GM19193 (cell line): ENCODE data around the gene NRG3.

Source experiments
- POLR2A ChIP-seq: IDR thresholded peaks from 4 replicates; pipeline ENCODE4 v1.6.1; 2011; ENCODE audit not compliant: insufficient read depth, insufficient read length; ENCODE audit errors: extremely low read depth

Gene NRG3

GRCh38 chr10:81969136-81969535 is 94.1 kb downstream of the NRG3 start:
- TF ChIP-seq POLR2A, result no peak

DNA sequence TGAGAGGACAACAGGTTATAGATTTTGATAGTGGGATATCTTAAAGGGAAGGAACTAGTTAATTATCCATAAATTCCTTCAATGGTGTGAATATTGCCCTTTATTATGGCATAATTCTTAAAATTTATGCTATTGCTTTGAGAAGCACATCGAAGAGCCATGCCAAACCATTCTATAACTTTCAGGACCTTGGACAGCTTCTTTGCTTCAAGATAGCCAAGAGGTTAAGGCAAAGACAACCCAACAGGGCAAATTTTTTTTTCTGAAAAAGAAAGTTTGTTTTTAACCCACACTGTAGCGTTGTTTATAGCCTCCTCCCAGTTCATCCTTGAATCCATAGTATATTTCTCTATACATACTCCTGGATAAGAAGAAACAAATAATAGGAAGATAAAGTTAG is 103.2 kb downstream of the NRG3 start:
- TF ChIP-seq POLR2A, result no peak

DNA sequence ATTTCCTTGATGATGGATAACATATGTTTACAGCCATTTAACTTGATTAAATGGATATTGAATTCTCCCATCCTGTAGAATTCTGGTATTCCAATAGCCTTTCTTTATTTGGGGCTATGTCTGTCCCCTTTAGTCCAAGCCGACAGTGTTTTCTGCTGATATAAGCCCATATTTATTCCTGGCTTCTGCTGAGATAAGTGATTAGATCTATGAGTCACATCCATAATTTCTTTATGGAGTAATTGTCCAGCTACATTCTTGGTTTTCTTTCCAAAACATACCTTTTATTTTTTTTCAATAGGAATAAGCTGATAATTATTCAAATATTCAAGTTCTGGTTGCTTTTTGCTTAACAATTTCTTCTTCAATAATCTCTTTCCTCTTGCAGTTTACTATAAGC is 106.7 kb downstream of the NRG3 start:
- no peak for TF ChIP-seq POLR2A

- no peak for TF ChIP-seq POLR2A
These were observed 109.4 kb downstream of the NRG3 start for GRCh38 chr10:81984428-81984827.

DNA sequence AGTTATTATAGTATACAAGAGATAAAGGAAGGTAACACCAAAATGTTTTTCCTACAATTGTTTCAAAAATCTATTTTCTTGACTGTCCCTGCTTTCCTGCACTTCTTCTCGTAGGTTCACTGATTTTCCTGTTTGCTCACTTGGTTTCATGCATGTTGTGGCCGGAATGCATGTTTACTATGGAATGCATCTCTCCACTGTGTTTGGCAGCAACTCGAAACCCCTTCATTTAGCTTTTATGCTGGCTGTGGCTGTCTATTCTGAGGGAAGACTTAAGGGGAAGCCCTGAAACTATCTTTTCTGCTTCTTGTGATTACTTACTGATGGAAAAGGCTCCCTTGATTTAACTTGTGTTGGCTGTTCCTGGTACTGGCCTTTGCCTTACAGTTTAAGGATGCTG is 120.3 kb downstream of the NRG3 start:
- no peak for TF ChIP-seq POLR2A

DNA sequence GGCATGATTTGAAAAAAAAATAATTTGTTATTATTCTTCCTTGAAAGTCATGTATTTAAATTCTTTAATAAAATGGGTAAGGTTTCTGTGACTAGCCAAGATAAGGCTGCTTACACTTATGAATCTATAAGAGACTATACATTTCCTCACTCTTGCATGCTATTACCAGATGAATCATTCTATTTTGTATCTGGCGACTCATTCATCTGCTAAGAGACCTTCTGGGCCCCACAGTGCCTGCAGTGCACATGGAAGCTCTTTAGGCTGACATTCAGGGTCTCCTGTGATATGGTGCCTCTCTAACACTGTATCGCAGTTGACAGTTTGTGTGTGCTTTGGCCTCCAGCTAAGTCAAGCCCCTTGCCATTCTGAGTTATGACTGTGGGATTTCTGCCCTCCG is 121.9 kb downstream of the NRG3 start:
- no peak for TF ChIP-seq POLR2A

- no peak for TF ChIP-seq POLR2A
These were observed 146.0 kb downstream of the NRG3 start for GRCh38 chr10:82020999-82021398.

GRCh38 chr10:82027711-82028110 is 152.7 kb downstream of the NRG3 start:
- TF ChIP-seq POLR2A, result no peak

GRCh38 chr10:82037076-82037475 is 162.1 kb downstream of the NRG3 start:
- TF ChIP-seq POLR2A, result no peak

DNA sequence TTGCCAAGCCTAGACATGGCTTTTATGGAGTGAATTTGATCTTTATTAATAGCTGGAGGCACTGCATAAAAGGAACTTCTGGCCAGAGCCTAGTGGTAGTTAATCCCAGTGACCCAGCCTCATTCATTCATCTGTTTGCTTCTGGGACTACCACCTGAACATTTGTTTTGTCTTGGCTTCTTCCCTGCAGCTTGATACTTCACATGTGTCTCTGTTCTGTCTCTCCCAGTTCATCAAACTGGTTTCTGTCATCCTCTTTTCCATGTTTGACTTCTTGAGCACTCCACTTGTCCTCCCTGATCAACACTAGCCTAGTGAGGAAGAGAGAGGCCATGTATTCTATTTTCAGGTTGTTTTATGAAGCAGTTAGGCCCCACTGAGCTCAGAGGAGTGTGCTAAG is 163.6 kb downstream of the NRG3 start:
- TF ChIP-seq POLR2A, result no peak

DNA sequence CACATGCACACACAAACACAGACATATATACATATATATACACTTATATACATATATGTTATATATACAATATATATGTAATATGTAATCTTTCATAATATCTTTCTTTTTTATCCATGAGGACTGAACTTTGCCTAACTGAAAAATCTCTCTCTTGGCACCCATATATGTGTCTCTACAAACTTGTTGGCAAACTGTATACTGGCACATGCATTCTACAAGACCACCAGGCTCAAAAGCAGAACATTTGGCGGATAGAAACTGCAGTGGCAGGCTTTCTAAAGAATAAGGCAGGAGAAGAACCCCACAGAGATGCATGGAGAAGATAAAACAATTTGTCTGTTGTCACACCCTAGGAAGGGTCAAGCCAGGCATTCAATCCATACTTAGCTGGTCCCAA is 165.3 kb downstream of the NRG3 start:
- no peak for TF ChIP-seq POLR2A

DNA sequence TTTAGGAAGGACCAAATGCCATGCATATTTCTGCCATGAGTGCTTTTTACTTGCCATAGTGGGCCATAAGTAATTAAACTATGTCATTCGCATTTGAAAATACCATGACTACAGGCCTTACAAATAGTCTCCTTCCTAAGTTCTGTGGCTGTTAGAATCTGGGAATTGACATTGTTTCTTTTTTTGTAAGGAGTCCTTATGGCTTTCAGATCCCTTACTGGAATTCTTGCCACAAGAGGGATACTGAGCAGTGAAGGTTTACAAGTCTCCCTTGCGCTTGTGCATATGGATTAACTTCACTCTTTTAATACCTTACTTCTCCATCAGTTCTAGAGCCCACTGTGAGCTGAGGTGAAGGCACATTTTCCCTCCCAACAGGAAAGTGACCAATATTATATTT is 166.0 kb downstream of the NRG3 start:
- no peak for TF ChIP-seq POLR2A

DNA sequence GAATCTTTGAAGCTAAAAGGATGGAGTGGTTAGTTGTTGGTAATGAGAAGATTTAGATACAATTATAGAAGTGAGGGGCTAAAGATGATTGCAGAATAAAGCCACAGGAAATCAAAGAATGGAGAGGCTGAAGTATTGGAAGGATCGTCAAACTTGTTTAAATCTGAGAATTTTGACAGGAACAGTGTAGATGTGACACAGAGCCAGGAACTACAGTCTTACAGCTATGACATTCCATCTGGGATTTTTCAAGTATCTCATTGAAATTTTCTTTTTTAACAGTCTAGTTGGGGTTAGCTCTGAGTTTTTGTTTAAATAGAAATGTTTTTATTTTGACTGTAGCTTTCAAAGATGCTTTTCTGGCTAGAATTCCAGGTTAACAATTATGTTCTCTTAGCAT is 181.4 kb downstream of the NRG3 start:
- no peak for TF ChIP-seq POLR2A

DNA sequence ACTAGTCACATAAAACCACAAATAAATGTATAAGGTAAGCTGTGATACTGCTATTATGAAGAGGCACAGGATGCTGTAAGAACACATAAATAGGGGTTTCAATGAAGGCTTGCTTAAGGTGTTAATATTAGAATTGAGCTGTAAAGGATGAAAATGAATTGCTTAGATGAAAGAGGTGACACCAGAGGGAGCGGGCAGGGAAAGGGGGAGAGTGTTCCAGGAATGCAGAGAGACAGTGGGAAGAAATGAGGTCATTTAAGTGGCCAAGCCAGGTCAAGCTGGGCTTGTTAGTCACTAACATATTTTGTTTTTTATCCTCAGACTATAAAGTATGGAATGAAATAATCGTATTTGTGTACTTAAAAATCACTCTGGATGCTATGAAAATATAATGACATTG is 193.5 kb downstream of the NRG3 start:
- no peak for TF ChIP-seq POLR2A

DNA sequence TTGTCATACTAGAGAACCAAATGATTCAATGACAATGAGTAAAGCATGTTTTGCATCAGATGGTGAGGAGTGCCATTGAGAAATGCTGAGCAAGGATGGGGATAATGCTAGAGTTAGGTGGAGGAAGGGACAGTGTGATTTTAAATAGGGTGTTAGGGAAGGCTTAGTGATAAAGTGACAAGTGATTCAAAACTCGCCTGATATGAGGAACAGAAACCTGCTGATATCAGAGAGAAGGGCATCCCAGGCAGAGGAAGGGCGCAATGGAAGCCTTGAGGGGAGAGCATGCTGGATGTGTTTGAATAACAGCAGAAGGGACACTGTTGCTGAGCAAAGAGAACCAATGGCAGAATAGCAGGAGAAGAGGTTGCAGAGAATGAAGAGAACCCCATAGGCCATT is 196.2 kb downstream of the NRG3 start:
- TF ChIP-seq POLR2A, result no peak

DNA sequence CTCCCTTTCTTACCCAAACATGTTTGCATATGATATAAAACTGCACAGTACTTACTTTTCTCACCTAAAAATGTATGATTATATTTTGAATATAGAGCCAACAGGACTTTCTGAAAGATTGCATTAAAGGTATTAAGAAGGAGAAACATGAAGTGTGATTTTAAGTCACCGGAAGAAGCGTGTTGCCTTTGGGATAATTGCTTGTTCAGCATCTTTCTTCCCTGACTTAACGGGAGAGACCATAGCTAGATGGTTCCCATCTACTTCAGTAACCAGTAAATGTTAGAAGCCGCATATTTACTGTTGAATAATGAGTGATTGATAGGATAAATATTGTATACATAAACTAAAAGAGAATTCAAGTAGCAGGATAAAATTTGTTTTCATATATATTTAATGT is 197.1 kb downstream of the NRG3 start:
- no peak for TF ChIP-seq POLR2A

DNA sequence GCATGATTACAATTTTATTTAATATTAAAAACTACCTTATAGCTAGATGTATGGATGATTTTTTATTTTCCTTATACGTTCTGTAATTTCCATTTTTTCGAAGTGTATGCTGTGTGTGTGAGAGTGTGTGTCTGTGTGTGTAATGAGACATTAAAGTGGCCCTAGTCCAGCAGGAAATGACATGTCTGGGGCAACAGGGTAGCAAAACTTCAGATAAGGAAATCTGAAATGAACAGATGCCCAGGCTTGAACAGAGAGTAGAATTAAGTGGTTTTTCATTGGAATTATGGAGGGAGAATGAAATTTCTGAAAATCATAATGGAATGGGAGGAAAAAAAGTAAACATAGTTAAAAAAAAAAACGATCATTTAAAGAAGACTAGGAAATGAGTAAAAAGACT is 200.6 kb downstream of the NRG3 start:
- TF ChIP-seq POLR2A, result no peak

GRCh38 chr10:82084496-82084895 is 209.5 kb downstream of the NRG3 start:
- TF ChIP-seq POLR2A, result no peak

DNA sequence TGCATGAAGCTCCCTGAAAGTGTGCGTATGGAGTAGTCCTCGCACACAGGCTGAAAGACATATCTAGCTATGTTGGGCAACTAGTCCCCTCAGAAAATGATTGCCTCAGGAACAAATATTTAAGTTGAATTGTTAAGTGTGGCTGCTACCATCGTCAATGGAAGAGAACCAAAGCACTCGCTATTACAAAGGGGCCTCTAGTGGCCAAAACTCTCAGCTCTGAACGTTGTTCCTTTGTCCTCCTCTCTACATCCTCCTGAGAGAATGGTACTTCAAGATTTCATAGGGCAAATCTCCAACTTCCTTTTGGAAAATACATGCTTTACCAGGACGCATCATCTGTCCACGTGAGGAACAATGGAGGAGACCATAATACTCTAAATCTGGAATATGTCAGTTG is 209.9 kb downstream of the NRG3 start:
- TF ChIP-seq POLR2A, result no peak

DNA sequence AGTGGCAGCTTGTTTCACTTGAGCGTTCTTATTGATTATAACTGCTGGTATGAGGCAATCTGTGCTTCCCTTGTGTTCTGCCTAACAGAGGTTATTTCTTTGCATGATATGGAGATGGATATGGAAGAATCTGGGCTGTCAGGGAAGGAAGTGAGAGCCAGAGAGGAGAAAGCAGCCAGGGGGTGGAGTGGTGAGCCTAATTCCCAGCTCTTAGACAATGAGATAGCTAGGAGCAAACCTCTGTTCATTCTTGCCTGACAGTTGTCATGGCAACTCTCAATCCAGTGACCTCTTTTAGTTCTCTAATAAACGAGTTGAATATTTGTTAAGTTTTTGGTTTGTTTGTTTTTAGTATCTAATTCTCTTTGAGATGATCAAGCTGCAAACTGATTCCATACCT is 214.3 kb downstream of the NRG3 start:
- TF ChIP-seq POLR2A, result no peak
